NT2/D1 (cell line): ENCODE data around the gene RSPRY1.

ENCODE experiments used
- SUZ12 ChIP-seq: IDR thresholded peaks from 2 replicates; pipeline ENCODE4 v1.6.1; 2011; ENCODE audit not compliant: insufficient read length, insufficient read depth; ENCODE audit errors: extremely low read depth
- YY1 ChIP-seq: IDR thresholded peaks from 2 replicates; pipeline ENCODE4 v1.6.1; 2011; ENCODE audit not compliant: insufficient read length, insufficient read depth
- ZNF274 ChIP-seq: IDR thresholded peaks from 2 replicates; pipeline ENCODE4 v1.6.1; 2011; ENCODE audit warnings: mild to moderate bottlenecking, low read depth, low read length

- TF ChIP-seq ZNF274 (no peak), YY1 (no peak), SUZ12 (no peak)
Observed at GRCh38 chr16:57147381-57148221, 38.5 kb upstream of the RSPRY1 start.
